Memory B cell (primary cell): ENCODE measurements around the gene SOCS4.

Source experiments
- ATAC-seq: fragments of 150-1000 bp; cut with Tn5 transposase; 2 replicates; pipeline ENCODE4 v1.10.0; 2021; ENCODE audit warnings: low read depth, mild to moderate bottlenecking, moderate library complexity
- DNase-seq, 2 donors: peaks; one replicate each; pipeline ENCODE4 v3.0.0; 2022; ENCODE audit warnings: low spot score in 2 of 2
- H3K27ac Mint-ChIP-seq: one replicate; pipeline ENCODE4 v1.8.0; 2022; ENCODE audit warnings: mild to moderate bottlenecking, moderate library complexity, mixed read lengths
- H3K27me3 Mint-ChIP-seq: one replicate; pipeline ENCODE4 v1.8.0; 2022; ENCODE audit warnings: mixed read lengths
- H3K36me3 Mint-ChIP-seq: one replicate; pipeline ENCODE4 v1.8.0; 2022; ENCODE audit warnings: mild to moderate bottlenecking, mixed read lengths
- H3K4me1 Mint-ChIP-seq: one replicate; pipeline ENCODE4 v1.8.0; 2022; ENCODE audit warnings: mixed read lengths
- H3K4me3 Mint-ChIP-seq: one replicate; pipeline ENCODE4 v1.8.0; 2022; ENCODE audit warnings: mild to moderate bottlenecking, moderate library complexity, mixed read lengths
- H3K9me3 Mint-ChIP-seq: one replicate; pipeline ENCODE4 v1.8.0; 2022; ENCODE audit warnings: mixed read lengths

The SOCS4 gene

GRCh38 chr14:55086938-55087337, 59.9 kb downstream of the SOCS4 start:
- Mint-ChIP-seq H3K36me3 (no peaks in the 10 kb centered on the region), H3K4me3 (no peak overlapping the region), H3K9me3 (no peaks in the 10 kb centered on the region), H3K27ac (no peak overlapping the region), H3K4me1 (no peaks in the 10 kb centered on the region), H3K27me3 (no peaks in the 10 kb centered on the region)
- DNase-seq (no peak), ATAC-seq (no peak)

DNA sequence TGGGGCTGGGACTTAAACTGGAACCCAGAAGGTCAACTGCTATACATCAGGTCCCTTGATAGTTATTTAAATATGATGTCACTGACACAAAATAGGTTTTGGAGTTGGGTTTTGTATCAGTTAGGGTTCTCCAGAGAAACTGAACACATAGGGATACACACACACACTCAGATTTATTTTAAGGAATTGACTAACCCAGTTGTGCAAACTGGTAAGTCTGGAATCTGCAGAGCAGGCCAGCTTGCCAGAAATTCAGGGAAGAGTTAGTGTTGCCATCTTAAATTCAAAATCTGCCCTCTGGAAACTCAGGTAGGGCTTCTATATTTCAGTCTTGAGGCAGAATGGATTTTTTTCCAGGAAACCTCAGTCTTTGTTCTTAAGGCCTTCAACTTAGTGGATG, 61.3 kb downstream of the SOCS4 start:
- Mint-ChIP-seq H3K4me1 (peaks cover 4% of the 10 kb centered on the region), H3K27ac (no peak overlapping the region), H3K36me3 (no peaks in the 10 kb centered on the region), H3K9me3 (no peaks in the 10 kb centered on the region), H3K27me3 (peaks cover 5% of the 10 kb centered on the region), H3K4me3 (no peak overlapping the region)
- DNase-seq (no peak), ATAC-seq (no peak)

GRCh38 chr14:55092341-55092740, 65.3 kb downstream of the SOCS4 start:
- Mint-ChIP-seq H3K9me3 (no peaks in the 10 kb centered on the region), H3K36me3 (no peaks in the 10 kb centered on the region), H3K27me3 (peaks cover 5% of the 10 kb centered on the region), H3K4me3 (no peak overlapping the region), H3K4me1 (peaks cover 5% of the 10 kb centered on the region), H3K27ac (no peak overlapping the region)
- DNase-seq, result no peak
- ATAC-seq, result no peak

GRCh38 chr14:55094292-55095157, 67.5 kb downstream of the SOCS4 start:
- no peak for ATAC-seq
- H3K9me3 Mint-ChIP-seq, result peaks cover 2% of the 10 kb centered on the region
- H3K4me1 Mint-ChIP-seq, result peaks cover 18% of the 10 kb centered on the region

DNA sequence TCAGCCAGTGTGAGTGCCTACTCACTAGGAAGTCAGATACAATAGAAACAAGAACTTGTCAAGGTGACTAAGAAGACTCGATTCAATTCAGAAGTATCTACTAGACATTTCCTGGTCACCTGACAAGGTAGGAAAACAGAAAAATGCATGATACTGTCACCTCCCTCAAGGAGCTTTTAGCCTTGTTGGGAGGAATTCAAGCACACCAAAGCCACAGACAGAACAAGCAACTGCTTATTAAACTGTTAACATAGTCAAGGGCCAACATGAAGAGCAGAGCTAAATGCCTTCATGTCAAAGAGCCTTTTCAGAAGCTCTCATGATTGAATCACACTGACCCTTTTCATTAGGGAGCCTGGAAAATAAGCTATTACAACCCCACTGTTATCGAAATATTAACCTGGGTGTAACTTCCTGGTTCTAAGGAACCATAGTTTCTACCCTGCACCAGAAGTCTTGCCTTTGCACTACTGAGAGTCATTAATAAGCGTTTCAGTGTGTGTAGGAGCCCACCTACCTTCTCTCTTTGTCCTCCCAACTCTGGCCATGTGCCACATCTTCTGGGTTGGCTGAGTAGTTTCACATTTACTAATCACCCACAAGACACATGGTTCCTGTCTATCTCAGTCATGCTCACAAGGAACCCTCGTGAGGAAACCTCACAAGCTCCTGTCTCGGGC, 71.0 kb downstream of the SOCS4 start:
- H3K4me1 Mint-ChIP-seq, result peaks cover 20% of the 10 kb centered on the region
- H3K9me3 Mint-ChIP-seq, result peaks cover 2% of the 10 kb centered on the region
- H3K4me3 Mint-ChIP-seq, result no peak overlapping the region
- H3K27ac Mint-ChIP-seq, result peak overlapping the region; percentile 89
- ATAC-seq (peak; percentile 59), DNase-seq (peak; percentile 16 to 21)
- no peaks in the 10 kb centered on the region for H3K27me3 Mint-ChIP-seq
- no peaks in the 10 kb centered on the region for H3K36me3 Mint-ChIP-seq

More at GRCh38 chr14:55094292-55095157, 67.5 kb downstream of the SOCS4 start:
- Mint-ChIP-seq H3K27me3 (peaks cover 5% of the 10 kb centered on the region), H3K27ac (no peak overlapping the region), H3K36me3 (no peaks in the 10 kb centered on the region), H3K4me3 (no peak overlapping the region)
- no peak for DNase-seq

- H3K36me3 Mint-ChIP-seq, result no peaks in the 10 kb centered on the region
- H3K4me3 Mint-ChIP-seq, result no peak overlapping the region
- DNase-seq, result no peak
- peak; percentile 0 for ATAC-seq
- peaks cover 2% of the 10 kb centered on the region for H3K9me3 Mint-ChIP-seq
- no peaks in the 10 kb centered on the region for H3K27me3 Mint-ChIP-seq
- H3K4me1 Mint-ChIP-seq, result peaks cover 23% of the 10 kb centered on the region
- H3K27ac Mint-ChIP-seq, result peak overlapping the region; percentile 89
Measured at GRCh38 chr14:55098561-55098898, 71.5 kb downstream of the SOCS4 start.
